Measurements from ENCODE around the gene GRM8.
"Not testable (repeated sequence)": the region's sequence is repeated elsewhere in the genome, so short reads cannot be mapped to it uniquely, and the experiment has no call there.

Gene GRM8

DNA sequence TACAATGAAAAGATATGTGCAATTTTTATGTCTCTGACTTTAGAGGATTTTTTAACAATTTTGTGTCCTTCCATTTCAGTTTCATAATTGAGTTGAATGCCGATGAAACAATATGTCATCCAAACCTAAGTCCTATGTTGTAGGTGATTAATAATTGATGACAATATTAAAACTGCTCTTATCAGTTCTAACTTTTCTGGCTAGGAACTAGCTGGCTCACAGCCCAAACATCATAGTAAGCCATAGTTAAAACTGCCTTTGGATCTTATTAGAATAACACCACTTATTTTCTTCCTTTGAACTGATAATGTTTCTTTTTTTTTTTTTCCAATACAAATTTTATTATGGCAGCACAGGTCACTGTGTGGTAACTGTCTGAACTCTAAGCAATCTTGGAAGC, 230.9 kb downstream of the GRM8 start:
- no peak for DNase-seq

DNA sequence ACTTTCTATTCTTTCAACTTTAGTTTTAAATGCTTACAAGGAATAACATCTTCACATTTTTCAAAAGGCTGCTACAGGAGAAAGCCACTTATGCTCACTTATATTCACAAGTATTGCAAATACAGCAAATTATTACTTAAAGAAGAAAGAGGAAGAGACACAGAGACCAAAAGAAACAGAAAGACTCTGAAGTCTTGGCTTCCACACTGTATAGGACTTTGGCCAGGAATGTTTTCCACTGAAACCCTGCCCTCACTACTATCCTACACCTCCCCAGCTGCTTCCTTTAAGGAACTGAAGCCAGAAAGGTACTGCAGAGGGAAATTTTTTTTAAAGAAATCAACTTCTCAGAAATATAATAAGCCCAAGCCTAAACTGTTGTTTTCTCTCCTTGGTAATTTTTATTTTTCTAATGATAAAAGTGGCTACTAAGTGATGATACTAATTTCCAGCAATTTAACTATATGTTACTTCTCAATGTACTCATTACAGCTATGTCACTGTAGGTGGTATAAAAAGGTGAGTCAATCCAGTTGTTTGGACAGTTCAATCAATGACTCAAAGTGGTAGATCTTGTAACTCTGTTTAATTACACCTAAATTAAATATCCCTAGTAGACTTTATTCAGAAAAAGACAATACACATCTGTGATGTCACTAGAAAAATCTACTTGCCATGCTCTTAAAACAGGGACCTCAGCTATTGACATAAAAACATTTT, 231.6 kb downstream of the GRM8 start:
- DNase-seq: no peak

DNA sequence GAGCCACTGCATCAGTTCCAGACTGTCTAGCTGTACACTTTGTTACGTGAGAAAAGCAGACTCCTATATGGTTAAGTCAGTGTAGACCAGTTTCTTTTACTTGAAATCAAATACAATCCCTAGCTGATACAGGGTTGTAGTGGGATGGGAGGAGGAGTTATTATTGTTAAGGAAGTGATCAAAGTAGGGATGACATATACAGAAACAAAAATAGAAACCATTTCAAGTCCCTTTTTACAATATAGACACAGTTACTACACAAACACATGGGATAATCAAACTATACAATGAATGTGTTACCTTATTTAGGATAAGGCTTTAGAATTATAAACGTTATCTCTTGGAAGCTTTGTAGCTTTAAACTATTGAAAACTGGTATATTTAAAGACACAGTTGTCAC, 233.9 kb downstream of the GRM8 start:
- no peak for DNase-seq

DNA sequence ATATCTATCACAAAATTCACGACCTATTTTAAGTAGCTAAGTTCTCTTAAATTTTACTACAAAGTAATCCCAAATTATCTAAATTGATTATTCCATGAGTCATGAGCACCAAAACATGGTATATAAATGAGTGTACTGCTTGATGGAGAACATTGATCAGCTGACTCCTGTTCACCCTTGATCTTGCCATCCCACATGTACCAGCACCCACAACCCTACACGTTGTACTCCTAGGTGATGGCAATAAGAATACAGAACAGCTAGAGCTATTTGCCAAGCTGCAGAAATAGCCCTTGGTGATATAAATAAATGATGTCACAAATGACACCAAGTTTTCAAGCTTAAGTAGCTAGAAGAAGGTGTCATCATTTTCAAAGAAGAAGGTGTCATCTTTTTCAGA, 235.5 kb downstream of the GRM8 start:
- DNase-seq: no peak

DNA sequence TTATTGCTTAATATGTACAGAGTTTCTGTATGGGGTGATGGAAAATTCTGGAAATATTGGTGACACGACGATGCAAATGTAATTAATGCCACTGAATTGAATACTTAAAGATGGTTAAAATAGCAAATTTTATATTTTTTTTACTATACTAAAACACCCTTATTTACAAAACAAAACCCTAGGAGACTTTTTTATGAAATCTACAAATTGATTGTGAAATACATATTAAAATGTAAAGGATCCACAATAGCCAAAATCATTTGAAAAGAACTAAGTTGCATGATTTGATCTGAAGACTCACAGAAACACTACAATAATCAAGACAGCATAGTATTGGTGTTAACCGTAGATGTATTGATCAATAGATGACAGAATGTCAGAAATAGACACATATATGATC, 252.0 kb downstream of the GRM8 start:
- no peak for DNase-seq

DNA sequence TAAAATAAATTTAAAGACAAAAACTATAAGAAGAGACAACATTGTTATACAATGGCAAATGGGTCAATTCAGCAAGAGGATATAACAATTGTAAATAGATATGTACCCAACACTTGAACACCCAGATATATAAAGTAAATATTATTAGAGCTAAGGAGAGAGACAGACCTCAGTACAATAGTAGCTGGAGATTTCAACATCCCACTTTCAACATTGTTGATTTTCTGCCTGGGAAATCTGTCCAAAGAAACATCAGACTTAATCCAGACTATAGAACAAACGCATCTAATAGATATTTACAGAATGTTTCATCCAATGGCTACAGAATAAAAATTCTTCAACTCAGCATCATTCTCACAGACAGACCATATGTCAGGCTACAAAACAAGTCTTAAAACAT, 256.1 kb downstream of the GRM8 start:
- DNase-seq: no peak

DNA sequence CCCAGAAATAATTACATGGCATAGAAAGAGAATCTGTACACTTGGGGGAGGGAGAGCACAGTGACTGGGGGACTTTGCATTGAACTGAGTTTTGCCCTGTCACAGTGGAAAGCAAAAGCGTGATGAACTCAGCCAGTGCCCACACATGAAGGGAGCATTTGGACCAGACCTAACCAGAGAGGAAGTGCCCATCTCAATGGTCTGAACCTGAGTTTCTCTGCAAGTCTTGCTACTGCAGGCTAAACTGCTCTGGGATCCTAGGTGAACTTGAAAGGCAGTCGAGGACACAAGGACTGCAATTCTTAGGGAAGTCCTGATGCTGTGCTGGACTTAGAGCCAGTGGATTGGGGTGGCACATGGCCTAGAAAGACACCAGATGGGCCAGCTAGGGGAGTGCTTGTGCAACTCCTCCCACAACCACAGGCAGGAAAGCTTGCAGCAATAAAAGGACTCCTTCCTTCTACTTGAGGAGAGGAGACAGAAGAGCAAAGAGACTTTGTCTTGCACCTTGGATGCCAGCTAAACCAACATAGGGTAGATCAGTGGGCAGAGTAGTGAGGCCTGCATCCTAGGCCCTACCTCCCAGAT, 259.0 kb downstream of the GRM8 start:
- no peak for DNase-seq

DNA sequence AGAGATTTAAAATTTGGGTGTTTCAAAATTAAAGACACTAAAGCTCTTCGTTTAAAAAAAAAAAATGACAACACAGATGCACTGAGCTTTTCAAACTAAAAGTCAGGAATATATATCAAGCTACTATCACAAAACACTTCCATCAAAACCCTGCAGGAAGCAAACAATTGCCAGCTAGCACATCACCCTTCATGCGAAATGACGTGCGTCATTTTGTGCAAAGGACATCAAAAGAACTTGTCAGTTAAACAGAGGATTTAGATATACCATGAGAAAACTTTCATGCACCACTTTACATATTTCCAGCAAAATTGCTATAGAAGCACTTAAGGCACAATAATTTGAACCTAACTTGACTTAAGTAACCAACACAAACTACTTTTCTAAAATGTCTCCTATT, 264.7 kb downstream of the GRM8 start:
- no peak for DNase-seq

DNA sequence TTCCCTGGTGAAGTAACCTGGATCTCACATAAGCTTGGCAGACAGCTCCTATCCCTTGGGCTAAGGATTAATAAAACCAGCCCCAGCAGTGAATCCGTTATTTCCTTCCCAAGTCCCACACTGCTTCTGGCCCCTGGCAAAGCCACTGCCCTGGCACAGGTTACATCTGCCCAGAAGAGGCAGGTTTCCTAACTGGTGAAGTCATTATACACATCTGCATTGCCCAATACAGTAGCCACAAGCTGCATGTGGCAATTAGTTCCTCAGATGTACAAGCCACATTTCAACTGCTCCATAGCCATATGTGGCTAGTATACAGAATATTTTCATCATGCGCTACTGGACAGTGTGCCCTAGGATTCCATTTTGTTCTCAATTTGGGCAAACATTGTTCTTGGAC, 273.0 kb downstream of the GRM8 start:
- DNase-seq: no peak

DNA sequence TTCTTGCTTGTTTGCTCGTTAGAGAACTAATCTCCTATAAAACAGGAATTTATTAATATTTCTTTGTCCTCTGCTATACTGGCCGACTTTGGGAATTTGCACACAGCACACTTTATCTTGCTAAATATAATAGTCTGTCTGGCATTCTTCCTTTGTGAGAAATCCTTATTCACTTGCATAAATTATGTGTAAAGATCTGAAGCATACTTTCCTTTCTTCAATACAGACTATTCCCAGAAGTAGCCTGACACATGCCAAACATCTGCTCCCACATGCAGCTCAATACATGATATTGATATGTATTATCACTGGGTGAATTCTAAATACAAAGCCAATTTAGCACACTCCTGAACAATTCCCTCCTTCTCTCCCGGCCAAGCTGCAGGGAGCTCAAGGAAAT, 273.9 kb downstream of the GRM8 start:
- no peak for DNase-seq

DNA sequence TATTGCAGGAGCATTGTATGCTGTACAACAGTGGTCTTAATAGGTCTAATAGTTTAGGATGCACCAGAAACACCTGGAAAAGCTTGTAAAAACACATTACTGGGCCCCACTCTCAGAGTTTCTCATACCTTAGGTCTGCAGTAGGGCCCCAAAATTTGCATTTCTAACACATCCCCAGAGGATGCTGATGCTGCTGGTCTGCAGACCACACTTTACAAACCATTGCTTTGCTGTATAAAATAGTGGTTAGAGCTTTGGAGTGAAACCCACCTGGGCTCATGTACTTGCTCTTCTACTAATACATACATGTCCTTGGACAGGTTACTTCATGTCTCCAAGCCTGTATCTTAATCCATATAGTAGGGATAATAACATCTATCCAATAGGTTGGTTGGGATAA, 279.7 kb downstream of the GRM8 start:
- no peak for DNase-seq

DNA sequence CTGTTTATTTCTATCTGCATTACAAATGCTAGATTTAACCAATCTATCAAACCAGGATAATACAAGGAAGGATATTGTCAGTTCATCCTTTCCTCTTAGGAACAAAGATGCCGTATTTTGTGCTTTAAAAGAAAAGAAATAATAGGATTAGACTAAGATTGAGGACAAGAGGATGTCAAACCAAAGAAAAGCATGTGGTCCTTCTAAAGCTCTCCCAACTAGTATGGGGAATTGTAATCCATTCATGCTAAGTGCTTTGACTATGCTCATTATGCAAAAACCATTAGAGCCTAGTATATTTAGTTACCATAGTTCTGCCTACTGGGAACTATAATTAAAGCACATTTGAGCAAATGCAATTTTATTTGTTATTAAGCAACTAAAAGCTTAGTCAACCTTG, 280.2 kb downstream of the GRM8 start:
- DNase-seq: no peak

DNA sequence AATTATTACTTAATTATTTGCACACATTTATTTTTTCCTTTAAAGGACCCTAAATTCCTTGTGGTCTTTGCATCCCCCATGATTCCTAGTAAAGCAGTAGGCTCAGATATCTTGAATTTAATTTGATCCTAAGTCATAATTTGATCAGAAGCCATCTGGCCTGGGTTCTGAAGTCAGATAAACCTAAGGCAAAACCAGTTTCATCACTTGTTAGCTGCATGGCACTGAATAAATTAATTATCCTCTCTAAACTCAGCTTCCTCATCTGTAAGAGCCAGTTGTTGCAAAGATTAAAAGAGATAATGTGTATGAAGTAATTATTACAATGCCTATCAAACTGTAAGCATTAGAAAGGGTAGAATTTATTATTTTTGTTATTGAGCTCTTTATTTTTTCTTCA, 293.1 kb downstream of the GRM8 start:
- DNase-seq: no peak

DNA sequence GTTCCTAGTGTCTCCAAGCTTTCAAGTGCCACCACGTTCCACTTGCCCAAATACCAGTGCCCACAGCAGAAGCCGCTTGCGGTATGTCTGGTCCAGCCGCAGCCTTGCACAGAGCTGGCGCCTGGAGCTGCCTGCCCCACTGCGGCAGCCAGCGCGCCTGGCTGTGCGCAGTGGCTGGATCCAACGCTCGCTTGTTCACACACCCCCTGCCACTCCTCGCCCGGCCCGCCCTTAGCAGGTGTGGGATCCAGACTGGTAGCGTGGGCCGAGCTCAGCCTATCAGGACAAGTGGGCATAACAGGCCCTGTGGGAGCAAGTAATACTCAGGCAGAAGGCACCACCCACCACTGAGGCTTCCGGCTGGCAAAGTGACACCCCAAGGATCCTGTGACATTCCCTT, 294.4 kb downstream of the GRM8 start:
- DNase-seq: no peak

DNA sequence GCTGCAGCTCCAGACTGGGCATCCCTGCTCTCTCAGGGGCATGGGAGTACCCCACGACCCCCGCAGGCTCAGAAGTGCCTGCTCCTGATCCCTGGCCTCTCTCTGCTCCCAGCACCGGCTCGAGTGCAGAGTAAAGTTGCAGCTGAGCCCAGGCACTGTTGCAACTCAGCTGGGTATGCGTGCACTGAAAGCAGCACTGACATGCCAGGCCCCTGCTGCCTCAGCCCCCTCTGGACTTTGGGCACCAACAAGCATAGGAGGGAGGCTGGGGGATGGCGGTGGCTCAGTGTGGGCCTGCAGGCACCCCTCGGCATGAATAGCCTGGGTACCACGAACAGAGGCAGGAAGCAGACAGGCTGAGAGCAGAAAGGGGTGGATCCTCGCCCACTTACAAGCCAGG, 295.3 kb downstream of the GRM8 start:
- DNase-seq: no peak

DNA sequence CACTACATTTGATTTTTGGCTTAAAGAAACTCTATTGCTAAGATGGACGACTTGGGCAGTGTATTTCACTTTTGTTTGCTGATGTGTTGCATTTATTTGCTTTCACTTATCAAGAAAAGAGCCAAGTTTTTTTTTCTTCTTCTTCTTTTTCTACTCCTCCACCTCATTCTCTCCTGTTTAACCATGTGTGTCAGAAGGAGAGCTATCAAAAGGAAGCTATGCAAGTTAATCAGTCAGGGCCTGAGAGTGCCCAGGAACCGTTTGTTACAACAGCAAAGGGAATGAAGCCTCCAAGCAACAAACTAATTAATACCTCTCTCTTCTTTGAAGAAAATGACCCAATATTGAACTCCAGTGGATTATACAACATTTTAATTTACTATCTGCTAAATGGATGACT, 299.3 kb downstream of the GRM8 start:
- no peak for DNase-seq

DNA sequence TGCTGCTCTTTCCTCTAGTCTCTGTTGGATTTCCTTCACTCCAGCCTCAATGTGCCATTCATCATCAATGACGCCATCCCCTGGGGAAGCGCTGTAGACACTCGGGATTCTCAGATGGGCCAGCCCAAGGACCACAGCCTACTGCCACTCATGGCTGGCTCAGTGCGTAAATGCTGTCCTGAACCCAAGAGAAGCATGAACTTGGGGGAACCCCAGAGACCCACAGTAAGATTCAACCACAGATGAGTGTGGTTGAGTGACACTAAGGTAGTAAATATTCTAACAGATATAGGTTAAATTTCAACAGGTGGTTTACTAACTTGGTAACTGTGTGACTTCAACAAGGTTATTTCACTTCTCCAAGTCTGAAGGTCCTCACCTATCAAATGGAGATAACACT, 304.1 kb downstream of the GRM8 start:
- DNase-seq: no peak

DNA sequence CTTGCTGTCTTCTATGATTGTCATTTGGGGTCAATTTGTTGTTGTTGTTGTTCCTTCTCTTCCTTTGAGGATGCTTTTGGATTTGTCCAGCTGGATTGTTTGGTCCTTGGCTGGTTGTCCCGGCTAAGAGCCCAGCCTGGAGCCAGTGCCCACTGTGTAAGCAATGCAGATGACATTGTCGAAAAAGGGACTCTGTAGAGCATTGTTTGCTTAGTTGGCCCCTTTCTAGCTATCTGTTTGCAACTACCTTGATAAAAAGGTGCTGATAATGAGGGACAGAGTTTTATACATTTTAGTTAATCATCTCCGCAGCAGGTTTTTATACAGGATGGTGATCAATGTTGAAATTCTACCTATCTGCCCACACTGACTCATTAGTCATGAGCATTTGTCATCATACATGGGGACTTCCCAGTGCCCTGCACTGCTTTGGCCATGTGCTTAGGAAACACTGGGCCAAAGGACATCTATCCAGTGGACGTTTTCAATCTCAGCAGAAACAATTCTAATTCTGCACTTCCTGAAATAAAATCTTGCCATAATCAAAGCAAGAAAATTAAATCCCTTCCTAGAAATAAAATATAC, 311.9 kb downstream of the GRM8 start:
- no peak for DNase-seq

DNA sequence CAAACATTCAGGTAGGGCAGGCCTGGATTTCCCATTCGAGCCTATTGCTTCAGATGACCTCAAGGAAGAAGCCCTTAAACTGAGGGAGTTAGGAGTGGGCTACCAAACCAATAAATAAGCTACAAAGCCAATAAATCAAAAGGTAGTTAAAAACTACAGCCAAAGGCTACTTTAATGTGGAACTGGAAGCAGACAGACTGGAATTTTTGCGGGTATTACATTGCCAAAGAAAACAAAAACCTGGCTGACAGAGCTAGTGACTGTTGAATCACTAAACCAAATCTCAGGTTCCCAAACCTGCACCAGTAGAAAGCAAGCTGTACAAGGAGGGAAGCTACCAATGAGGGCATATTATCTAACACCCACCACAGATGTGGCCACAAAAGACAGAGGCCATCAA, 315.6 kb downstream of the GRM8 start:
- DNase-seq: no peak

DNA sequence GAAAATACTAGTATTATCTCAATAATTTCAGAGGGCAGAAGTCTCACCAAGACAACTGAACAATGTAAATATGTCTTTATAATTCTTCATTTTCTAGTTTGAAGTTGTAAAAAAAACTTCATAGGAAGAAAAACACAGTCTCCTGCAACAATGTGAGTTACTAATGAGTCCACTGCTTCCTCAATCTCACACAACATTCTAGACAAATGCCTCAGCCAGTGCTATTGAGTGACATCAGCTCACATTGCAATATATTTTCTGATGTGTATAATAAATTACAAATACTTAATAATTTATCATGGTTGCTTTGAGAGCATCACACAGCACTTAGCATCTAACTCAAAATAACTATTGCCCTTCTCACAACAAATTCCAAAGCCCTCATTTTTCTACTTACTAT, 321.2 kb downstream of the GRM8 start:
- DNase-seq: no peak

DNA sequence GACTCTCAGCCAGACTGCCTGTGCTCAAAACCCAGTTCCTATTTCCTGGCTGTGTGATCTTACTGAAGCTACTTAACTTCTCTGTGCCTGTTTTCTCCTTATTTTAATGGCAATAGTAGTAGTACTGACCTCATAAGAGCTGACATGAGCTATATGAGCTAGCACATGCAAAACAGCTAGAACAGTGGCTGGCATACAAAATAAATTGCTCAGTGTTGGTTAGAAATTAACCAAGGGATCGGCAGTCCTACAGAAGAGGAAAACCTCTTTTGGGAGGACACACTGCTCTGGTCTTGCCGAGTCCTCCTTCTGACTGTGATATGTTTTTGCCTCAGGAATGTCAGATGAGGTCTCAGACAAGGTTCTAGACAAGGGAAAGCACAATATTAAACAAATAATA, 322.6 kb downstream of the GRM8 start:
- no peak for DNase-seq

DNA sequence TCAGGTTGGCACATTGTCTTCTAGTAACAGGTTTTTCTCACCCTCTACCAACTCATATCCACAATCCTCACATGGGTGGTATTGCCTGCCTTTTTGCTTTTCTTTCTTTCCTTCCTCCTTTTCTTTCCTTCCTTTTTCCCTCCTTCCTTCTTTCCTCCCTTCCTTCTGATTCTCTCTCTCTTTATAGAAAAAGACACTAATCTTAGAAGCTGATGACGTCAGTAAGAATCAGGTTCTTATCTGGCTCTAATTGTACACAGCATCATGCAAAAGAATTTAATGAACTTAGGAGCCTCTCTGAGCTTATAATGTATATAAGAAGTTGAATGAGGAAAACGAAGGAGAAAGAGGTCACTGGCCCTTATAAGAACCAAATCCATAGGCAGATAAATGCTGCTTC, 328.3 kb downstream of the GRM8 start:
- no peak for DNase-seq

DNA sequence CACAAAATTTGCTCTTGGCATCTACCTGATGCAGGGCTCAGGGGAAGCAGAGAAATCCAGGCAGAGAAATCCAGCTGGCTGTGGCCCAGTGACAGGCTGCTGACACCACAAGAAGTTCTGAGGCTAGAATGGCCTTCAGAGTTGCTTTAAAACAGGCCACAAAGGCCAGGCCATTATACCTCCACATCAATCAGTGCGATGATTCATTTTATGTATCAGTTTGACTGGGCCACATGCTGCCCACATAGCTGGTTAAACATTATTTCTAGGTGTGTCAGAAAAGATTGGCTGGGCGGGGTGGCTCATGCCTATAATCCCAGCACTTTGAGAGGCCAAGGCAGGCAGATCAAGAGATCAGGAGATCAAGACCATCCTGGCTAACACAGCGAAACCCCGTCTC, 341.1 kb downstream of the GRM8 start:
- not testable (repeated sequence) for DNase-seq

DNA sequence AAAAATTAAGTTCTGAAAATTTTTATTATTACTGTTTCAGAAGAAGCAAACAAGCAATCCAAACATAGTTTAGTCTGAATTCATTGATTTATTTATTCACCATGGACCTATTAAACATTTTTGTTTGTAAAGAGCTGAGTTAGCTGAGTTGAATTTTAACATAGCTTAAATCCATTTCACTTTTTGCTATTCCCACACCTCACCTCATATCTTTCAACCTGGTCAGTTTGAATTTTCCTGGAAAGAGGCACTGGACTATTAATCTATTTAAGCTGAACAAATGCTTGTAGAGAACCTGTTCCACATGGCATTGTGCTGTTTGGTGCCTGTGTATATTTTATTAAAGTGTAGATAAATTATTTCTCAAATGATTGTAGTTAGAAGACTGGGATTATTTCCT, 344.2 kb downstream of the GRM8 start:
- DNase-seq: not testable (repeated sequence)

DNA sequence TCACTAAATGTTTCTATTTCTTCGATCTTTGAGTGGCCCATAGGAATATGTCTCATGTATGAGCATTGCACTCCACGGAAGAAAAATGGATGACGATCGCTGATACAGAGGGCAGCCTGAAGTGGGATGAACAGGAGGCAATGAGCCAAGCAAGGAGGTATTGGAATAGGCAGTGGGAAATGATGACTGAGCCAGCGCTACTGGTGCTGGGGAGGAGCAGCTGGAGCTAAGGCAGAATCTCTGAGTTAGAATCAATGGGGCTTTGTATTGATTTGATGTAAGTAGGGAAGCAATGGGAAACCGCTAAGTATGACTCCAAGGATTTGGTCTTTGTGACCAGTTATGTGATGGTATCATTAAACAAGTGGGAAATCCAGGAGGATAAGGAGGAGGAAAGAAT, 345.1 kb downstream of the GRM8 start:
- not testable (repeated sequence) for DNase-seq
